Central memory CD8-positive, alpha-beta T cell (primary cell): ENCODE data around the gene CACNA1A.
"Not testable (repeated sequence)": the region's sequence is repeated elsewhere in the genome, so short reads cannot be mapped to it uniquely, and the experiment has no call there.

Source experiments
- ATAC-seq: fragments of 150-1000 bp; cut with Tn5 transposase; replicated peaks from 2 replicates; pipeline ENCODE4 v1.10.0; 2022; ENCODE audit warnings: mild to moderate bottlenecking, moderate FRiP score, moderate number of reproducible peaks; ENCODE audit not compliant: poor library complexity, severe bottlenecking; ENCODE audit errors: extremely low read depth
- DNase-seq, 2 donors: peaks; one replicate each; pipeline ENCODE4 v3.0.0; 2021; ENCODE audit warnings: low spot score in 2 of 2
- H3K27ac Mint-ChIP-seq: one replicate; pipeline ENCODE4 v1.8.0; 2022; ENCODE audit warnings: low read depth, mild to moderate bottlenecking, moderate library complexity, mixed read lengths
- H3K27me3 Mint-ChIP-seq: one replicate; pipeline ENCODE4 v1.8.0; 2022; ENCODE audit warnings: mixed read lengths
- H3K36me3 Mint-ChIP-seq: one replicate; pipeline ENCODE4 v1.8.0; 2022; ENCODE audit warnings: mild to moderate bottlenecking, moderate library complexity, mixed read lengths; ENCODE audit not compliant: insufficient read depth
- H3K4me1 Mint-ChIP-seq: one replicate; pipeline ENCODE4 v1.8.0; 2022; ENCODE audit warnings: mixed read lengths
- H3K4me3 Mint-ChIP-seq: one replicate; pipeline ENCODE4 v1.8.0; 2022; ENCODE audit warnings: mild to moderate bottlenecking, moderate library complexity, mixed read lengths
- H3K9me3 Mint-ChIP-seq: one replicate; pipeline ENCODE4 v1.8.0; 2022; ENCODE audit warnings: mixed read lengths

CACNA1A gene

DNA sequence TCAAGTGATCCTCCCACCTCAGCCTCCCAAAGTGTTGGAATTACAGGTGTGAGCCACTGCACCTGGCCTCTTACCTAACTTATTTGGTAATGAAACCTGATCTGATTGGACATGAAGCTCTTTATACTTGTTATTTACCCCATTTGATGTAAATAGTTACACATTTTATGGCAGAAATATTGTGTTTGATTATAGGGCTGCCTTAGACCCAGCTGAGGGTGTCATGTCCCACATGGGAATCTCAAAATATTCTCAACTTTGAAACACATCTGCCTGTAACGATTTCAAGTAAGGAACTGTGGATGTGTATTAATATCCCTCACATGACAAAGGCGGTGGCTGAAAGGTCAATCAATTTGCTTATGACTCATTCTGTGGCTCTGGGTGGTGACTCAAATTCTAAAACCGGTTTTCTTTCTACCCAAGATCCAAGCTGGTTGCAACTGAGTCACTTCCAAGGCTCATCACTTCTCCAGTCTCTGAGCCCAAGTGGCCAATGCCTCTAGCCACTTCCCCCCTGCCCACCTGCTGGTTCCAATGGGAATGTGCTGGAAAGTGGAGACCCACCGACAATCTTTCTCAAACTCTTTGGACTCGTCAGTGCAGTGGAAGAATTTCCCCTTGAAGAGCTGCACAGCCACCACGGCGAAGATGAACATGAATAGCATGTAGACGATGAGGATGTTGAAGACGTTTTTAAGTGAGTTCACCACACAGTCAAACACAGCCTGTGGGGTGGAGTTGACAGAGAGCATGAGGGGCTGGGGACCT, 245.2 kb downstream of the CACNA1A start:
- Mint-ChIP-seq H3K4me3 (no peak overlapping the region), H3K36me3 (peaks cover 1% of the 10 kb centered on the region), H3K4me1 (peaks cover 4% of the 10 kb centered on the region), H3K9me3 (no peaks in the 10 kb centered on the region), H3K27ac (no peak overlapping the region), H3K27me3 (peaks cover 46% of the 10 kb centered on the region)
- ATAC-seq (no peak), DNase-seq (no peak)

DNA sequence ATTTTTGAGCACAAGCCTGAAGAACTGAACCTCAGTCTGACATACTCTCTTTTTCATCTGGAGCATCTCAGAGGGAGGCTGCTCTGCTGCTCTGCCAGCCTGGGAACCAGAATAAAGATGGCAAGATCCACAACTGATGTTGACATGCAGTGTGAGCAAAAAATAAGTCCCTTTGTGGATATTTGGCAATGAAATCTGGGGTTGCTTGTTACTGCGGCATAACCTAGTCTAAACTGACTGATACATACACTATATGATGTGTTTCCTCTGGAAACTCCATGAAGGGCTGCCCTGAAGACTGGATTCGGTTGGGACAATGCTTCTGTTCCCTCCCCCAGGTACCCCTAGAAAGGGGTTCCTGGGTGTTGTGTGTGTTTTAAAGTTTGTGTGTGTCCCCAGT, 249.4 kb downstream of the CACNA1A start:
- Mint-ChIP-seq H3K27ac (no peak overlapping the region), H3K27me3 (peaks cover 59% of the 10 kb centered on the region)

DNA sequence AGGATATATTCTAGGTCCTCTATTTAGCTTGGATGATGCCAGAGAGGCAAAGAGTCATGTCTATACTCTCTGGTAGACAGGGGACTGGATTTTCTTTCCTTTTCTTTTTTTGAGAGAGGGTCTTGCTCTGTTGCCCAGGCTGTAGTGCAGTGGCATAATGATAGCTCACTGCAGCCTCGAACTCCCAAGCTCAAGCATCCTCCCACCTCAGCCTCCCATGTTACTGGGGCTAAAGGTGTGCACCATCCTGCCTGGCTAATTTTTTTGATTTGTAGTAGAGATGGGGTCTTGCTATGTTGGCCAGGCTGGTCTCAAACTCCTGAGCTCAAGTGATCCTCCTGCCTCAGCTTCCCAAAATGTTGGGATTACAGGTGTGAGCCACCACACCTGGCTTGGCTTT, 249.9 kb downstream of the CACNA1A start:
- not testable (repeated sequence) for H3K36me3 Mint-ChIP-seq

More for the DNA sequence above, 249.4 kb downstream of the CACNA1A start:
- ATAC-seq = no peak
- Mint-ChIP-seq H3K36me3 (peaks cover 1% of the 10 kb centered on the region), H3K9me3 (no peaks in the 10 kb centered on the region), H3K4me1 (no peaks in the 10 kb centered on the region), H3K4me3 (no peak overlapping the region)
- DNase-seq = no peak

DNA sequence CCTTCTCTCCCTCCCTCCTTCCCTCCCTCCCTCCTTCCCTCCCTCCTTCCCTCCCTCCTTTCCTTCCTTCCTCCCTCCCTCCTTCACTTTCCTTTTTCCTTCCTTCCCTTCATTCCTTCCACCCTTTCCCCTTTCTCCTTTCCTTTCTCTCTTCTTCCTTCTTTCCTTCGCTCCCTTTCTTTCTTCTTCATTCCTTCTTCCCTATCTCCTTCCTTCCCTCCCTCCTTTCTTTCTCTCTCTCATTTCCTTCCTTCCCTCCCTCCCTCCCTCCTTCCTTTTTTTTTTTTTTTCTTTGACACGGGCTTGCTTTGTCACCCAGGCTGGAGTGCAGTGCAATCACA, 250.6 kb downstream of the CACNA1A start:
- Mint-ChIP-seq H3K27me3 (peaks cover 59% of the 10 kb centered on the region), H3K4me3 (no peak overlapping the region)

More for the DNA sequence above, 249.9 kb downstream of the CACNA1A start:
- ATAC-seq, H3K27ac Mint-ChIP-seq, DNase-seq, H3K4me3 Mint-ChIP-seq, H3K4me1 Mint-ChIP-seq, H3K9me3 Mint-ChIP-seq: not testable (repeated sequence)
- H3K27me3 Mint-ChIP-seq = peaks cover 59% of the 10 kb centered on the region

DNA sequence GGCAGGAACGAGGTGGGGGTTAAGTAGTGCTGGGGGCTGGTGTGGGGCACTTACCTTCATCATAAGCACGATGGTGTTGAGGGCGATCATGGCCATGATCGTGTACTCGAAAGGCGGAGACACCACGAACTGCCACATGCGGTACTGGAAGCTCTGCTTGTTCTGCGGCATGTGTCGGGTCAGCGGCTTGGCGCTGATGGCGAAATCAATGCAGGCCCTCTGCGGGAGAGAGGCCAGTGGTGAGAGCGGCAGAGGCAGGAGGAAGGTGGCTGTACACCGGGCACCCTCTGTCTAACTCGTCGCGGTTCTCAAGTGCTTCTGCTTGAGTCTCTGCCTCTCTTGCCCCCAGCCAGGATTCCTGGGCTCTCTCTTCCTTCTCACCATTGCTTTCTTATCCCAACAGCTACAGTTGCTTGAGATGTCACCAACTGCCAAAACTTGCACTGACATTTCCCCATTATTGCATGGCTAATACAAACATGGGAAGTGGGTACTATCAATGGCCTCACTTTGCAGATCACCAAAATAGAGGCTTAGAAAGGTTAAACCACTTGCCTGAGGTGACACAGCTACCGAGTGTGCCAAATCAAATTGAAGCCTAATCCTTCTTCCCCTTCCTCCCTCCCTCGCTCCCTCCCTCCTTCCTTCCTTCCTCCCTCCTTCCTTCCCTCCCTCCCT, 251.1 kb downstream of the CACNA1A start:
- H3K27me3 Mint-ChIP-seq = peaks cover 59% of the 10 kb centered on the region
- H3K36me3 Mint-ChIP-seq = peaks cover 1% of the 10 kb centered on the region
- DNase-seq (no peak), ATAC-seq (no peak)
- no peak overlapping the region for H3K27ac Mint-ChIP-seq
- H3K4me1 Mint-ChIP-seq = no peaks in the 10 kb centered on the region
- H3K9me3 Mint-ChIP-seq = no peaks in the 10 kb centered on the region
- H3K4me3 Mint-ChIP-seq = no peak overlapping the region

More for the DNA sequence above, 250.6 kb downstream of the CACNA1A start:
- H3K4me1 Mint-ChIP-seq = no peaks in the 10 kb centered on the region
- DNase-seq = no peak
- no peaks in the 10 kb centered on the region for H3K9me3 Mint-ChIP-seq
- no peak for ATAC-seq
- H3K27ac Mint-ChIP-seq = no peak overlapping the region
- H3K36me3 Mint-ChIP-seq = peaks cover 1% of the 10 kb centered on the region

DNA sequence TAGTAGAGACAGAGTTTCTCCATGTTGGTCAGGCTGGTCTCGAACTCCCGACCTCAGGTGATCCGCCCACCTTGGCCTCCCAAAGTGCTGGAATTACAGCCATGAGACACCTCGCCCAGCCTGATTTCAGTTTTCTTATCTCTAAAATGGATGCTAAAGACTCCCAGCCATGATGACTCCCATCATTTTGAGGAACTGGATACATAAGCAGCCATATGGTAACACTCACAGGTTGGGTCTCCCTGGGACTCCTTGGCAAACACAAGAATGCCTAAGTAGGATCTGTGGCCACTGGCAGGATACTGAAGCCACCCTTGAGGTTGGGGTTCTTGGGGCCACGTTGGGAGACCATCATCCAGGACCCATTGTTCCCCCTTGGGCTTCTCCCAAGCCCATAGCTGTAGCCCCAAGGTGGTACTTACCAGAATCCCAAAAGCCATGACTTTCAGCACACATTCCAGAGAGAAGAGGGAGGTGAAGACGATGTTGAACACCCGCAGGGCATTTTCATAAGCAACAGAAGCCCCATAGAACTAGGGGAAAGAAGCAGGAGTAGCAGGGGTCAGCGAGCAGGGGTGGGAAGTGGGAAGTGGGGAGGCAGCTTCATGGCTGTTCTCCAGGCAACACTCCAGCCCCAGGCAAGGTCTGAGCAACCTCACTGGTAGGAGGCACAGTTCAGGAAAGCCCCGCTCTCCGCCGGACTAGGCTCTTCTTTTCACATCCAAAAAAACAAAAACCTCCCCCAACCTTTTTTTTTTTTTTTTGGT, 253.5 kb downstream of the CACNA1A start:
- H3K27ac Mint-ChIP-seq = no peak overlapping the region
- ATAC-seq (no peak), DNase-seq (no peak)
- H3K4me1 Mint-ChIP-seq = no peaks in the 10 kb centered on the region
- no peaks in the 10 kb centered on the region for H3K9me3 Mint-ChIP-seq
- no peak overlapping the region for H3K4me3 Mint-ChIP-seq
- H3K27me3 Mint-ChIP-seq = peaks cover 48% of the 10 kb centered on the region
- no peaks in the 10 kb centered on the region for H3K36me3 Mint-ChIP-seq

DNA sequence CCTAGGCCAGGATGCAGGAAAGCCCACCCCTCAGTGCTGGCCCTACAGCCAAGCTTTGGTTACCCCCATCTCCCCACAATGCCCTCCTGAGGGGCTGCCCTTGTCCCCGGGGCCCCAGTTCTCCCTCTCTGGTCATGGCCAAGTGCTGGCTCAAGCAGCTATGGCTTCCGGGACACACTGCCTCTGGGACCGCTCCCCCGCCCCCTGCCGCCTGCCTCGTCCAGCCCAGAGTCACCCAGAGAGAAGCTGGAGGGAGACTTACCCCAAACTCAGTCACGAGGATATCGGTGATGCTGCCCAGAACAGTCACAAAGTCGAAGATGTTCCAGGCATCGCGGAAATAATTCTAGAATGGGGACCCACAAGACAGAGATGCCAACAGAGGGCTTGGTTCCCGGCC, 261.4 kb downstream of the CACNA1A start:
- H3K9me3 Mint-ChIP-seq = no peaks in the 10 kb centered on the region
- no peaks in the 10 kb centered on the region for H3K36me3 Mint-ChIP-seq
- DNase-seq (no peak), ATAC-seq (no peak)
- H3K4me1 Mint-ChIP-seq = peaks cover 11% of the 10 kb centered on the region
- H3K27me3 Mint-ChIP-seq = no peaks in the 10 kb centered on the region
- no peak overlapping the region for H3K4me3 Mint-ChIP-seq
- H3K27ac Mint-ChIP-seq = no peak overlapping the region

DNA sequence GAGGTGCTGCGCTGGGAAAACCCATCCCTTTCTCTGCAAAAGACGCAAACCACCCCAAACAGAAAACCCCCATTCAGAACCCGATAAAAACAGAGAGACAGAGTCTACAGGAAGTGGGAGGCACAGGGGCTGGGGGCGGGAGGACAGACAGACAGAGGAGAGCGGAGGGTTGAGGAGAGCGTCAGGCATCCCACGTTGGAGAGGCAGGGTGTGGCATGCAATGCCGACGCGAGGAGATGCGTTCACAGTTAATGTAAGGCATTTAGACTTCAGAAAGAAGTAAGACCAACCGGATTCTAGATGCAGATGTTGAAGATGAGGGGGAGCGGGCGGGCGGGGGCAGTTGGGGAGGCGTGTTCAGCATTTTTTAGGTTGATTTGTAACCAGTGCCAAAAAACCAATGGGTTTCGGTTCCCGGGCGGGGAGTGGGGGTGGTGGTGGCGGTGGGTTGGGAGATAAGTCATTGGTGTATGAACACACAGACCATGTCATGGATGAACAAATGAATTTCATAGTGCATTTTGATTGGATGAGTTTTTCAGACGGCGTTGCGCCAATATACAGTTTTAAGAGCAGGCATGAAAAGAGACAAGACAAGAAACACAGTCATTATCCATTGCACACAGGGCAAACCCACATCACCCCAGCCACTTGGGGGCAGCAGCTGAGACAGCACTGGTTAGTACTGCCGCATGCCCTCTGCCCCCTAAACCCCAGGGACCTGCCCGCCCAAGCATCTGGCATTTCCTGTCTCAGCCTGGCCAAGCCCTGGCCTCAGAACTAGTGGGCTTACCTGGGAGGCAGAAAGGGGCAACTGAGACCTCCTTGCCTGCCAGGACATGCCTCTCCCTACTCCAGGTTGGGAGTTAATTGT, 264.8 kb downstream of the CACNA1A start:
- H3K9me3 Mint-ChIP-seq = no peaks in the 10 kb centered on the region
- ATAC-seq = peak; percentile 75
- H3K36me3 Mint-ChIP-seq = peaks cover 2% of the 10 kb centered on the region
- DNase-seq = no peak
- H3K27ac Mint-ChIP-seq = peak overlapping the region; percentile 52
- peaks cover 11% of the 10 kb centered on the region for H3K4me1 Mint-ChIP-seq
- no peaks in the 10 kb centered on the region for H3K27me3 Mint-ChIP-seq
- peak overlapping the region; percentile 71 for H3K4me3 Mint-ChIP-seq

DNA sequence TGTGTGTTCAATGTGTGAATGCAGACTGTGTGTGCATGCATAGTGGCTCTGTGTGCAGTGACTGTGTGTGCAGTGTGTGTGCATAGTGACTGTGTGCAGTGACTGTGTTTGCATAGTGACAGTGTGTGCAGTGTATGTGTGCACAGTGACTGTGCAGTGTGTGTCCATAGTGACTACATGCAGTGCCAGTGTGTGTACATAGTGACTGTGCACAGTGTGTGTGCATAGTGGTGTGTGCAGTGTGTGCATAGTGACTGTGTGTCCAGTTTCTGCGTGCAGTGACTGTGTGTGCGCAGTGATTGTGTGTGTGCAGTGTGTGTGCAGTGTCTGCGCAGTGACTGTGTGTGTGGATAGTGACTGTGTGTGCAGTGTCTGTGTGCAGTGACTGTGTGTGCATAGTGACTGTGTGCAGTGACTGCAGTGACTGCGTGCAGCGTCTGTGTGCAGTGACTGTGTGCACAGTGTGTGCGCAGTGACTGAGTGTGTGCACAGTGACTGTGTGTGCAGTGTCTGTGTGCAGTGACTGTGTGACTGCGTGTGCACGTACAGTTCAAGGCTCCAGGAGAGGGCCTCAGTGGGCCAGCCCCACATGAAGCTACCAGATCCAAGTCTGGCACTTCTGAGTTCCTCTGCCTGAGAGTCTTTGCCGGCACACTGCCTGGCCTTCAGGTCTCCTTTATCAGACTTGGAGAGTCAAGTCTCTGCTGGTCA, 265.8 kb downstream of the CACNA1A start:
- H3K27me3 Mint-ChIP-seq = no peaks in the 10 kb centered on the region
- H3K27ac Mint-ChIP-seq = no peak overlapping the region
- peaks cover 5% of the 10 kb centered on the region for H3K9me3 Mint-ChIP-seq
- no peak for ATAC-seq
- H3K36me3 Mint-ChIP-seq = peaks cover 2% of the 10 kb centered on the region
- H3K4me3 Mint-ChIP-seq = peak overlapping the region; percentile 71
- H3K4me1 Mint-ChIP-seq = peaks cover 13% of the 10 kb centered on the region
- DNase-seq = no peak

DNA sequence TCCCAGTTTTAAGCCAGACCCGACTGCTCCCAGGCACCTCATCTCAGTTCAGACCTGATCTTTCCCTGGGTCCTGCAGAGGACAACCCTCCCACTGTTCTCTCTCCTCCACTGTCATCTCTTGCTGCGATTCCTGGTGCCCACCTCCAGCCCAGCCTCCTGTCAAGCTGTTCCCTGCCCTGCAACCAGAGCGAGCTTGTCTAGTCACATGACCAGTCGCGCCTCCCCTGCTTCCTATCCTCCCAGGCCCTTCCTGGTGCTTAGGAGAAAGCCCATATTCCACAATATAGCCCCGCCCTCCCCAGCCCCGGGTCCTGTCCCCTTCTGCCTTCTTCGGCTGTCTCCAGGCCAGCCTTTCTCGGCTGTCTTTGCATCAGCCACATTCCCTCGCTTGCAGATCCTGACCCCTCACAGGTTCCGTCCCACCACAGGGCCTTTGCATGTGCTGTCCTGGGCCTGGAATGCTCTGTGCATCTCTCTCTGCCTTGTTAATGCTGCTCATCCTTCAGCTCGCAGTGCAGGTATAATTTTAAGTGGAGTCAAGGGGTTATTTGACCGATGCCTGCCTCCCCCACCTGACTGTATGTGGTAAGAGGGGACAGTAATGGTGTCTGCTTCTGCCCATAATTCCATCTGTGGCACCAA, 267.3 kb downstream of the CACNA1A start:
- peaks cover 26% of the 10 kb centered on the region for H3K4me1 Mint-ChIP-seq
- H3K27ac Mint-ChIP-seq = no peak overlapping the region
- no peak overlapping the region for H3K4me3 Mint-ChIP-seq

DNA sequence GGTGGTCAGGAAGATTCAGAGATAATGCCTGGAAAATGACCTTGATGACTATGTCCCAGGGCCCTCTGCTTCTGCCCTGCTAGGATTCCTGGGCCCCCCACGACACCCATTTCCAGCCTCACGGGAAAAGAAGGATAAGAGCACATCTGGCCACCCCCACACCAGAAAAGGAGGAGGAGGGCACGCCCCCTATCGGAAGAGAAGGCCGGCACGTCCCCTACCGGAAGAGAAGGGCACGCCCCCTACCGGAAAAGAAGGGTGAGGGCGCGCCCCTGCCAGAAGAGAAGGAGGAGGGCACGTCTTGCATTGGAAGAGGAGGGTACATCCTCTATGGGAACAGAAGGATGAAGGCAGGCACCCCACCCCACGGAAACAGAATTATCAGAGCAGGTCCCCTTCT, 271.8 kb downstream of the CACNA1A start:
- Mint-ChIP-seq H3K4me3 (peak overlapping the region; percentile 61), H3K36me3 (peaks cover 6% of the 10 kb centered on the region), H3K9me3 (peaks cover 8% of the 10 kb centered on the region), H3K27me3 (no peaks in the 10 kb centered on the region), H3K4me1 (peaks cover 16% of the 10 kb centered on the region), H3K27ac (peak overlapping the region; percentile 14)
- ATAC-seq (peak; percentile 70), DNase-seq (peak; percentile 37 to 44)

More for the DNA sequence above, 267.3 kb downstream of the CACNA1A start:
- DNase-seq (no peak), ATAC-seq (no peak)
- H3K36me3 Mint-ChIP-seq = peaks cover 4% of the 10 kb centered on the region
- H3K27me3 Mint-ChIP-seq = no peaks in the 10 kb centered on the region
- peaks cover 8% of the 10 kb centered on the region for H3K9me3 Mint-ChIP-seq
